RKO (cell line): ENCODE results near the gene SLC26A11.

Source experiments
- DNase-seq: peaks from one replicate; pipeline ENCODE4 v3.0.0-alpha.2; 2016; ENCODE audit warnings: low spot score

SLC26A11 gene

GRCh38 chr17:80217703-80218362, 2.4 kb upstream of the SLC26A11 start:
- no peak for DNase-seq

GRCh38 chr17:80218391-80218790, 1.8 kb upstream of the SLC26A11 start:
- no peak for DNase-seq

DNA sequence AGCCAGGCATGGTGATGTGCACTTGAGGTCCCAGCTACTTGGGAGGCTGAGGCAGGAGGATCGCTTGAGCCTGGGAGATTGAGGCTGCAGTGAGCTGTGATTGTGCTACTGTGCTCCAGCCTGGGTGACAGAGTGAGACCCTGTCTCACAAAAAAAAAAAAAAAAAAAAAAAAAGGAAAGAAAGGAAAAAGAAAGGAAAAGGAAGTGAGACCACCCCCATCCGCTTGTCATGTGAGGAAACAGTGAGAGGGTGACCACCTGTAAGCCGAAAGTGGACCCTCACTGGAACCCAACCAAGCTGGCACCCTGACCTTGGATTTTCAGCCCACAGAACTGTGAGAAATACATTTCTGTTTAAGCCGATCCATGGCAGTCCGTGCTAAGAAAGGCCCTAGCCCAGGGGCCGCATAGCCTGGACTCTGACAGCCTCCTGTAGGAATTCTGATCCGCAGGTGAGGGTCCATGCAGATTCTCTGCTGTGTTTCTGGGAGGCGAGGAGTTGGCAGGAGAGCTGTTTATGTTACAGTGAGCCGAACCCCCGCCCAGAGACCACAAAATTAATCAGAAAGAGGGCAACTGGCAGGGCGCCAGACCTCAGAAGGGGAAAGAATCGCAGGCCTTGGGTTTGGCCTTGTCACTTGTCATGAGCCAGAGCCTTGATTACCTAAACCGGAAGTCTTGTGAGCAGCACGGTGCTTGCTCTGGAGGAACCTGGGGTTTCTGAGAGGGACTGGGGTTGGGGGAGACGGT, 1.0 kb upstream of the SLC26A11 start:
- peak; percentile 84 for DNase-seq

- DNase-seq, result no peak
These were observed 519 bp upstream of the SLC26A11 start for GRCh38 chr17:80219763-80220053.

DNA sequence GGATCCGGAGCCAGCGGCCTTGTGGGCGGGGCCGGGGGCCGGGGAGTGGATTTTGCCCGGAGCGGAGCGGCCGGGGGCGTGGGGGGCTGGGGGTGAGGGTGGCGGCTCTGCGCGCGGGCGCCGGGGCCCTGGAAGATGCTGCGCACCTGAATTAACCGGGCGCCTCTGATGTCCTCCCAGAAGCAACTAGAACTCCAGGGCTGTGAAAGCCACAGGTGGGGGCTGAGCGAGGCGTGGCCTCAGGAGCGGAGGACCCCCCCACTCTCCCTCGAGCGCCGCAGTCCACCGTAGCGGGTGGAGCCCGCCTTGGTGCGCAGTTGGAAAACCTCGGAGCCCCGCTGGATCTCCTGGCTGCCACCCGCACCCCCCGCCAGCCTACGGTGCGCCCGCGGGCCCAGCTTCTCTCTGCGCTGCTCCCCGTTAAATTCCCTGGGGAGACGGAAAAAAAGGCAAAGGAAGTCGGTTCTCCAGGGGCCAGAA, 549 bp downstream of the SLC26A11 start:
- peak; percentile 12 for DNase-seq

- no peak for DNase-seq
These were observed 1.3 kb downstream of the SLC26A11 start for GRCh38 chr17:80221351-80222105.

GRCh38 chr17:80222376-80223141, 2.3 kb downstream of the SLC26A11 start:
- DNase-seq, result no peak

- no peak for DNase-seq
These were observed 3.1 kb downstream of the SLC26A11 start for GRCh38 chr17:80223142-80223815.

GRCh38 chr17:80223838-80224497, 3.7 kb downstream of the SLC26A11 start:
- no peak for DNase-seq

GRCh38 chr17:80224683-80225082, 4.5 kb downstream of the SLC26A11 start:
- no peak for DNase-seq

- no peak for DNase-seq
These were observed 5.0 kb downstream of the SLC26A11 start for GRCh38 chr17:80225230-80225629.

DNA sequence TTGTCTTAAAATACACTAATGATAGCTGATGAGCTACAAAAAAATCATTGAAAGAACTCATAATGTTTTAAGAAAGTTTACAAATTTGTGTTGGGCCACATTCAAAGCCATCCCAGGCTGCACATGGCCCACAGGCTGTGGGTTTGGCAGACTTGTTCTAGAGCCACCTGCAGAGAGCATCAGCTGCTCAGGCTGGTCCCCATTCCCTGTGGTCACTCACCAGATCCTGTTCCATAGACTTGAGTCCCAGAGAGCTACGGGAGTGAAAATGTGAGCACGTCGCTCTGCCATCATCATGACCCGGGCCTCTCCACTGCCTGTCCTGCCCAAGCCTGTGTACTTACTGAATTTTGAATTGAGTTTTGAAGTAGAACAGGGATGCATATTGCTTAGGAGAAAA, 6.9 kb downstream of the SLC26A11 start:
- DNase-seq, result no peak

DNA sequence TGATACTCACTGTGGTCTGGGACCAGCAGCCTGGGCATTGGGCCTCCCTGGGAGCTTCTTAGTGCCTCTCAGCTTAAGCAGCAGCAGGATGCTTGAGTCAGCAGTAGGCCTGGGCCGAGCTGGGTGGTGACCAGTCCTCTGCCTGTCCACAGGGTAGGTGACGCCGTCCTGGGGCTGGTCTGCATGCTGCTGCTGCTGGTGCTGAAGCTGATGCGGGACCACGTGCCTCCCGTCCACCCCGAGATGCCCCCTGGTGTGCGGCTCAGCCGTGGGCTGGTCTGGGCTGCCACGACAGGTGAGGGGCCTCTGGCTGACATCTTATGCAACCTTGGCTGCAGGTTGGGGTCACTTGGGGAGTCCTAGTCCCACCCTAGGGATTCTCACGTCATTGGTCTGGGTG, 7.4 kb downstream of the SLC26A11 start:
- no peak for DNase-seq

DNA sequence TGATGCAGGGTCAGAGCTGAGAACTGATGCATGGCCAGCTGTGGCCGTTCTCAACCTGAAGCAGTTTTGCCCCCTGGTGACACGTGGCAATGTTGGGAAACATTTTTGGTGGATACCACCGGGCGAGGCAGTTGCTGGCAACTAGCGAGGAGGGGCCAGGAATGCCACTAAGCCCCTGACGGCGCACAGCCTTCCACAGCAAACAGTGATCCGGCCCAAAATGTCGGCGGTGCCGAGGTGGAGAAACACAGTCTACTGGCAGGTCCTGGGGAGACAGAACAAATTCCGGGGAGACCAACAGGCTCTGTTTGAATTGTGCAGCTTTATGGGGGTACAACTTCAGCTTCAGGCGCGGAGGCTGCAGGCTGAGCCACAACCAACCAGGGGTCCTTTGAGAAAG, 8.2 kb downstream of the SLC26A11 start:
- DNase-seq, result no peak

DNA sequence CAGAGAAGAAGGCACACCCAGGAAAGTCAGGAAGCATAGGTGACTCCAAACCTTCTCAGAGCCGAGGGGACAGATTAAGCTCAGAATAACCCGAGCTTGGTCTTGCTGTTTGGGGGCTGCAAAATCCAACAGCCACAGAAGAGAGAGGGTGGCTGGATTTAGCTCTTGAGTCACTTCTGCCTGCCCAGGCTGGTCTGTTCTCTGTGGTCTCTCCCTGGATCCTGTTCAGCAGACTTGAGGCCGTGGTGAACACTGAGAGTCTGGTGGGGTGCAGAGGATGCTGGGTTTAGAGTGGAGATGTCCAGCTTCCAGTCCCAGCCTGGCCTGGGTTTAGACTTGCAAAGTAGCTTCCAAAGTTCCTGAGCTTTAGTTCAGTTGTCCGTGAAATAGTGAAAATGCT, 8.8 kb downstream of the SLC26A11 start:
- no peak for DNase-seq

DNA sequence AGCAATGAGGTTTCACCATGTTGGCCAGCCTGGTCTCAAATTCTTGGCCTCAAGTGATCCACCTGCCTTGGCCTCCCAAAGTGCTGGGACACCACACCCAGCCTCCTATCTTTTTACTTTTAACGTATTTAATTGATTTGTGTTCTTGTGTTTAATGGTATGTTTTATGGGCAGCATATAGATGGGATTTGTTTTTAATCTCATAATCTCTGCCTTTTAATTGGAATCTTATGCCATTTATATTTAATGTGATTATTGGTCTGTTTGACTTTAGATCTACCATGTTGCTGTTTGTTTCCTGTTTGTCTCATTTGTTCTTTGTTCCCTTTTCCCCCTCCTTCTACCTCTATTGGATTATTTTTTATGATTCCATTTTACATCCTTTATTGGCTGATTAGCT, 12.2 kb downstream of the SLC26A11 start:
- DNase-seq, result no peak

- DNase-seq, result no peak
These were observed 13.0 kb downstream of the SLC26A11 start for GRCh38 chr17:80233202-80233601.

DNA sequence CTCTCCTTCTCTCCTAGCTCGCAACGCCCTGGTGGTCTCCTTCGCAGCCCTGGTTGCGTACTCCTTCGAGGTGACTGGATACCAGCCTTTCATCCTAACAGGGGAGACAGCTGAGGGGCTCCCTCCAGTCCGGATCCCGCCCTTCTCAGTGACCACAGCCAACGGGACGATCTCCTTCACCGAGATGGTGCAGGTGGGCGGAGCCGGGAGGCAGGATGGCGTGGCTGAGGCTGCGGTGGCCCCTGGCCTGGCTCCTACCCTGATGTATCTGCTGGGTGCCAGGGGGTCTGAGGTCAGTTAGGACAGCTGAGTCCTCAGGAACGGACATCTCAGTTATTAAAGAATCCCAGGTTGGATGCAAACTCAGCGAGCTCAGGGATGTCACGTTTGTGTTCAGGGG, 16.7 kb downstream of the SLC26A11 start:
- DNase-seq, result no peak

GRCh38 chr17:80237386-80237785, 17.2 kb downstream of the SLC26A11 start:
- no peak for DNase-seq

DNA sequence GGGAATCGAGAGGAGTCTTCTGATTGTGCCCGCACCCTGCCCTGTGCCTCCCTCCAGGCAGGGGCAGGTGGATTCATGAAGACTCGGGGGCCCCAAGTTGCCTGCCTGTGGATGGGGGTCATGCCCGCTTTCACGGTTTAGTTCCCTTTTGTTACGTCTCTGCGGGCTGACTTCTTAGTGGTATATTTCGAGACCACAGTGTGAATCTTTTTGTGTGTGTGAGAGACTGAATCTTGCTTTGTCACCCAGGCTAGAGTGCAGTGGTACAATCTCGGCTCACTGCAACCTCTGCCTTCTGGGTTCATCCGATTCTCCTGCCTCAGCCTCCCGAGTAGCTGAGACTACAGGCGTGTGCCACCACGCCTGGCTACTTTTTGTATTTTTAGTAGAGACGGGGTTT, 22.3 kb downstream of the SLC26A11 start:
- no peak for DNase-seq
